ENCODE data around the gene PPM1E.

GRCh38 chr17:58706351-58707140 lies 49.1 kb upstream of the PPM1E start:
- TF ChIP-seq CTCF (IDR thresholded peaks at IDR 0.05) (no peak), POLR2A (IDR thresholded peaks at IDR 0.05) (no peak)

Data from right lobe of liver (tissue), 4 donors.